GM21717 (cell line): ENCODE measurements around the gene DNAH2.

Source experiments
- ATAC-seq: cut with Tn5 transposase; IDR thresholded peaks from one replicate; pipeline ENCODE4 v1.9.1; 2021; ENCODE audit warnings: mild to moderate bottlenecking, moderate library complexity; ENCODE audit not compliant: unreplicated experiment

The DNAH2 gene

GRCh38 chr17:7837408-7838088, 120.0 kb downstream of the DNAH2 start:
- no peak for ATAC-seq

- no peak for ATAC-seq
Observed at GRCh38 chr17:7838090-7839075, 120.8 kb downstream of the DNAH2 start.

GRCh38 chr17:7839190-7839875, 121.8 kb downstream of the DNAH2 start:
- ATAC-seq, result no peak

- no peak for ATAC-seq
Observed at GRCh38 chr17:7839876-7840261, 122.3 kb downstream of the DNAH2 start.

GRCh38 chr17:7840441-7840840, 122.9 kb downstream of the DNAH2 start:
- ATAC-seq, result no peak

GRCh38 chr17:7840875-7841274, 123.3 kb downstream of the DNAH2 start:
- no peak for ATAC-seq

GRCh38 chr17:7841396-7841914, 123.9 kb downstream of the DNAH2 start:
- ATAC-seq, result peak; percentile 5

GRCh38 chr17:7841915-7842379, 124.4 kb downstream of the DNAH2 start:
- ATAC-seq, result peak; percentile 17

- peak; percentile 23 for ATAC-seq
Observed at GRCh38 chr17:7842380-7843256, 125.1 kb downstream of the DNAH2 start.

GRCh38 chr17:7843257-7843535, 125.7 kb downstream of the DNAH2 start:
- ATAC-seq, result peak; percentile 2

GRCh38 chr17:7843536-7844291, 126.2 kb downstream of the DNAH2 start:
- ATAC-seq, result peak; percentile 25

- ATAC-seq, result peak; percentile 29
Observed at GRCh38 chr17:7844292-7845154, 127.0 kb downstream of the DNAH2 start.

GRCh38 chr17:7845359-7846062, 128.0 kb downstream of the DNAH2 start:
- no peak for ATAC-seq

- no peak for ATAC-seq
Observed at GRCh38 chr17:7846063-7846735, 128.7 kb downstream of the DNAH2 start.

- ATAC-seq, result no peak
Observed at GRCh38 chr17:7846765-7847661, 129.5 kb downstream of the DNAH2 start.

- ATAC-seq, result no peak
Observed at GRCh38 chr17:7848131-7848579, 130.6 kb downstream of the DNAH2 start.
